ENCODE results near the gene EVA1B. TPM values are rescaled to one million over a fixed set of nuclear protein-coding genes. Genes with fewer than 3 reads are reported as not detected.

The EVA1B gene
- total RNA-seq, 1 donor from 2014 or later, result 251 TPM

- Histone ChIP-seq H3K27me3 (no peaks in the 10 kb centered on the region), H3K27ac (no peak overlapping the region), H3K36me3 (peaks cover 61 to 97% of the 10 kb centered on the region in 2 donors), H3K9me3 (no peaks in the 10 kb centered on the region), H3K4me3 (no peak overlapping the region), H3K4me1 (peaks cover 0 to 2% of the 10 kb centered on the region in 2 donors)
- no peak for TF ChIP-seq CTCF (IDR thresholded peaks at IDR 0.05)
- intact Hi-C loops (cut with DNase I), result no loop called here
- no peak for DNase-seq (ENCODE audit: low spot score in 2 of 2)
These were observed 24.8 kb downstream of the EVA1B start for GRCh38 chr1:36298640-36299039.

DNA sequence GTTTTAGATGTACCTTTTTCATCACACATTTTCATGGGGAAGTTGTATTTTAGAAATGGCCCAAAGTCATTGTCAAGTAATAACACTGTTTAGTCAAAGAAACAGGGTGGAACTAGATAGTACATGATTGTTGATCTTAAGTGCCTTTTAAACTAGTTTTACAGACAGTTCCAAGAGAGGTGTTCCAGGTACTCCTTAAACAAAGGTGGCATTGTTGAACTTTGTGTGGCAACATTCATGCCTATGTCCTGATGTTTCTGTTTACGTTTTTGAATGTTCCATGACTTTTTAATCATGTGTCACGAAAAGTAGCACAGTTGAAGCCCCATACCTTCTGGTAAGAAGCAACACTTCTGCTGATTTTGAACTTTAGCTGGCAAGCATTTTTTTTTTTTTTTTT is 26.4 kb downstream of the EVA1B start:
- no peaks in the 10 kb centered on the region for H3K27me3 ChIP-seq
- no peak for TF ChIP-seq CTCF (IDR thresholded peaks at IDR 0.05)
- H3K4me1 ChIP-seq, result peaks cover 0 to 2% of the 10 kb centered on the region in 2 donors
- no peak overlapping the region for H3K27ac ChIP-seq
- H3K4me3 ChIP-seq, result no peak overlapping the region
- no peak for DNase-seq (ENCODE audit: low spot score in 2 of 2)
- intact Hi-C loops (cut with DNase I), result no loop called here
- no peaks in the 10 kb centered on the region for H3K9me3 ChIP-seq
- H3K36me3 ChIP-seq, result peaks cover 57 to 95% of the 10 kb centered on the region in 2 donors

- H3K27me3 ChIP-seq, result no peaks in the 10 kb centered on the region
- DNase-seq (ENCODE audit: low spot score in 2 of 2), result no peak
- intact Hi-C loops (cut with DNase I), result no loop called here
- peaks cover 55 to 95% of the 10 kb centered on the region in 2 donors for H3K36me3 ChIP-seq
- peaks cover 0 to 2% of the 10 kb centered on the region in 2 donors for H3K4me1 ChIP-seq
- H3K27ac ChIP-seq, result no peak overlapping the region
- H3K4me3 ChIP-seq, result no peak overlapping the region
- TF ChIP-seq CTCF (IDR thresholded peaks at IDR 0.05), result no peak
- no peaks in the 10 kb centered on the region for H3K9me3 ChIP-seq
These were observed 28.1 kb downstream of the EVA1B start for GRCh38 chr1:36295390-36295789.

GRCh38 chr1:36287595-36287994 is 35.9 kb downstream of the EVA1B start:
- peaks cover 3 to 4% of the 10 kb centered on the region in 2 donors for H3K4me1 ChIP-seq
- no peak overlapping the region for H3K27ac ChIP-seq
- H3K4me3 ChIP-seq, result no peak overlapping the region
- no peaks in the 10 kb centered on the region for H3K27me3 ChIP-seq
- no peaks in the 10 kb centered on the region for H3K9me3 ChIP-seq
- H3K36me3 ChIP-seq, result peaks cover 65 to 85% of the 10 kb centered on the region in 2 donors
- intact Hi-C loops (cut with DNase I), result no loop called here
- no peak for TF ChIP-seq CTCF (IDR thresholded peaks at IDR 0.05)
- DNase-seq (ENCODE audit: low spot score in 2 of 2), result no peak

GRCh38 chr1:36286802-36287201 is 36.6 kb downstream of the EVA1B start:
- no peaks in the 10 kb centered on the region for H3K9me3 ChIP-seq
- intact Hi-C loops (cut with DNase I), result no loop called here
- peaks cover 3 to 4% of the 10 kb centered on the region in 2 donors for H3K4me1 ChIP-seq
- no peaks in the 10 kb centered on the region for H3K27me3 ChIP-seq
- TF ChIP-seq CTCF (IDR thresholded peaks at IDR 0.05), result no peak
- H3K4me3 ChIP-seq, result no peak overlapping the region
- H3K27ac ChIP-seq, result no peak overlapping the region
- peaks cover 63 to 81% of the 10 kb centered on the region in 2 donors for H3K36me3 ChIP-seq
- DNase-seq (ENCODE audit: low spot score in 2 of 2), result no peak

All from ascending aorta (tissue), 2 donors.